Right lobe of liver (tissue), 6 donors: ENCODE results near the gene CTDP1. TPM values are rescaled to one million over a fixed set of nuclear protein-coding genes. Genes with fewer than 3 reads are reported as not detected.

ENCODE experiments used
- ATAC-seq, 4 donors: fragments of 200-7000 bp; cut with Tn5 transposase; one replicate each; pipeline ENCODE4 v1.9.1; 2020; ENCODE audit warnings: mild to moderate bottlenecking in 4 of 4, moderate library complexity in 4 of 4
- DNase-seq, 3 donors: peaks; one replicate each; pipeline ENCODE4 v3.0.0-alpha.2; 2020
- H3K27ac ChIP-seq, 3 donors: fragments of 200-600 bp; one replicate each; pipeline ENCODE4 v1.8.0; 2022
- H3K27me3 ChIP-seq, 2 donors: fragments of 200-600 bp; one replicate each; pipeline ENCODE4 v1.8.0; 2022
- H3K36me3 ChIP-seq, 4 donors: fragments of 200-600 bp; sonication (generic) in 1 of 4; one replicate each; pipeline versions ENCODE4 v1.5.1 to v1.8.0; 2017 to 2022; ENCODE audit warnings: control low read depth in 1 of 4
- H3K4me1 ChIP-seq, 4 donors: fragments of 200-600 bp; sonication (generic) in 1 of 4; one replicate each; pipeline versions ENCODE4 v1.5.1 to v1.8.0; 2017 to 2022; ENCODE audit warnings: control low read depth in 1 of 4
- H3K4me3 ChIP-seq, 3 donors: fragments of 200-600 bp; one replicate each; pipeline ENCODE4 v1.8.0; 2022
- H3K9me3 ChIP-seq, 4 donors: fragments of 200-600 bp; sonication (generic) in 1 of 4; one replicate each; pipeline versions ENCODE4 v1.5.1 to v1.8.0; 2017 to 2022; ENCODE audit warnings: control low read depth in 1 of 4
- POLR2A ChIP-seq: fragments of 450-650 bp; IDR thresholded peaks from one replicate; pipeline ENCODE4 v1.6.1; 2017; ENCODE audit warnings: antibody characterized with exemption, mild to moderate bottlenecking
- WGBS: methylation state at CpG from one replicate; pipeline ENCODE4 v1.1.6; 2018; ENCODE audit warnings: low coverage, low lambda C conversion rate; ENCODE audit not compliant: insufficient coverage; ENCODE audit errors: missing lambda C conversion rate; 5-methylcytosine and 5-hydroxymethylcytosine counted together
- intact Hi-C, 2 donors: fragments of 100-400 bp; cut with DNase I; formaldehyde crosslinking; loops; one replicate each; pipeline versions ENCODE4 v1.11.2 to v1.14.1; 2022
- total RNA-seq, 6 experiments: library from RNA; depleted of rRNA in 2 of 6; stranded (reverse); fragments of >200 nt in 2 of 6; fragmentation: NEBNext Ultra II Directional in 3 of 6; extraction: Animal tissue kit (Norgen Biotek cat#: 25700) in 3 of 6; gene quantifications; one replicate each; pipeline versions ENCODE4 v1.1.0 to v1.2.4, GENCODE V29; 2016 to 2023
- TF ChIP-seq, protein P1 (sequence below), 4 donors: fragments of 200-600 bp in 3 of 4; fragments of 450-650 bp in 1 of 4; IDR thresholded peaks; one replicate each; pipeline versions ENCODE4 v1.5.1 to v1.8.0; 2016 to 2022; ENCODE audit warnings: antibody characterized with exemption in 4 of 4, mild to moderate bottlenecking in 2 of 4
- donor health status: DM: no; HTN: yes; CAD: no.
- donor health status: DM: no; HTN: no; CAD: no.
- donor health status: DM: no; HTN: no; CAD: no.
- donor health status: DM: no; HTN: yes; CAD: no.
- donor health status: DM: no; HTN: yes; CAD: no.

Gene CTDP1
- total RNA-seq, 6 experiments from 2014 or later, result 7.5 to 10.4 (median 8.2) TPM

DNA sequence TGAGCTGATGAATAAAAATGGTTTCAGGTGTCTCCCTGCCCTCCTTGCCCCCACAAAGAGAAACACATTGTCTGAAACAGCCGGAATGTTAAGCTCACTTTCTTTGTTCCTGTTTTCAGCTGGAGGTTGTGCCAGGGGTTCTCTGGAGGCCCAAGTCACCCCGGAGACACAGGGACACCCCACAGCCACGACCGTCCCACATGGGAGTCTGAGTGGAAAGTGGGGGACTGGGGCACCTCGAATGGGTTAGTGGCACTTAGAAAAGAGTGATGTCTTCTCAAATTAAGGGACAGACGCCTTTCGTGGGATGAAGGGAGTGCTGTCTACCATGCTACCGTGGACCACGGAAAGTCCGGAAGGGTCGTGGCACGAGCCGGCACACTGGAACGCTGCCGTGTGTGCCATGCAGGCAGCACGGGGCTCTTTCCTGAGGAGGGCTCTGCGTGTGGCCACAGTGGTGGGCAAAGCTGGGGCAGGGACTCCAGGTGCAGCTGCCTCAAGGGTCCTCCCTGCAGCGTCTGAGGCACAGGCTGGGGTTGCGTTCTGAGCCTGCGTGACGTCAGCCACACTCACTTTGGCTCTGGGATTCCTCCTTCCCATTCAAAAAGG lies 39.4 kb upstream of the CTDP1 start:
- 63% methylated on average over 5 of the region's 21 CpGs for WGBS
- no peak overlapping the region for H3K4me3 ChIP-seq
- no peaks in the 10 kb centered on the region for H3K9me3 ChIP-seq
- no peak for TF ChIP-seq POLR2A
- TF ChIP-seq, protein P1, sequence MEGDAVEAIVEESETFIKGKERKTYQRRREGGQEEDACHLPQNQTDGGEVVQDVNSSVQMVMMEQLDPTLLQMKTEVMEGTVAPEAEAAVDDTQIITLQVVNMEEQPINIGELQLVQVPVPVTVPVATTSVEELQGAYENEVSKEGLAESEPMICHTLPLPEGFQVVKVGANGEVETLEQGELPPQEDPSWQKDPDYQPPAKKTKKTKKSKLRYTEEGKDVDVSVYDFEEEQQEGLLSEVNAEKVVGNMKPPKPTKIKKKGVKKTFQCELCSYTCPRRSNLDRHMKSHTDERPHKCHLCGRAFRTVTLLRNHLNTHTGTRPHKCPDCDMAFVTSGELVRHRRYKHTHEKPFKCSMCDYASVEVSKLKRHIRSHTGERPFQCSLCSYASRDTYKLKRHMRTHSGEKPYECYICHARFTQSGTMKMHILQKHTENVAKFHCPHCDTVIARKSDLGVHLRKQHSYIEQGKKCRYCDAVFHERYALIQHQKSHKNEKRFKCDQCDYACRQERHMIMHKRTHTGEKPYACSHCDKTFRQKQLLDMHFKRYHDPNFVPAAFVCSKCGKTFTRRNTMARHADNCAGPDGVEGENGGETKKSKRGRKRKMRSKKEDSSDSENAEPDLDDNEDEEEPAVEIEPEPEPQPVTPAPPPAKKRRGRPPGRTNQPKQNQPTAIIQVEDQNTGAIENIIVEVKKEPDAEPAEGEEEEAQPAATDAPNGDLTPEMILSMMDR (IDR thresholded peaks at IDR 0.05), result no peak
- DNase-seq, result no peak
- no peak for ATAC-seq
- H3K27ac ChIP-seq, result no peak overlapping the region
- no peaks in the 10 kb centered on the region for H3K27me3 ChIP-seq
- no peaks in the 10 kb centered on the region for H3K36me3 ChIP-seq
- no peaks in the 10 kb centered on the region for H3K4me1 ChIP-seq
- intact Hi-C loops, result loop anchor here (5.0 kb wide), 2 partner anchors 258 to 263 kb away; no protein-coding TSS in a partner anchor

DNA sequence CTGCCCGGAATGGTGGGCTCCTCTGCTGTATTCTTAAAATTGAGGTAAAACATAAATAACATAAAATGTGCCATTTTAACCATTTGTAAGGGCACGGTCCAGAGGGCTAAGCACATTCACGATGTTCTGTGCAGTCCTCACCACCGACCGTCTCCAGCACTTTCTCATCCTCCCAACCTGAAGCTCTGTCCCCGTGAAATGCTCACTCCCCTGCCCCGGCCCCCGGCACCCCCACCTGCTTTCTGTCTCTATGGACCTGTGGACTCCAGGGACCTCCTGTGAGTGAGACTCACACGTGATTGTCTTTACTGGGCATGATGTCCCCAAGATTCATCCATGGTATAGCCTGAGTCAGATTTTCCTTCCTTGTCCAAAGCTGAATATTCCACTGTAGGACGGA lies 38.7 kb upstream of the CTDP1 start:
- Histone ChIP-seq H3K36me3 (no peaks in the 10 kb centered on the region), H3K4me3 (no peak overlapping the region), H3K27me3 (no peaks in the 10 kb centered on the region), H3K4me1 (no peaks in the 10 kb centered on the region), H3K9me3 (no peaks in the 10 kb centered on the region), H3K27ac (no peak overlapping the region)
- ATAC-seq (no peak), DNase-seq (no peak)
- intact Hi-C loops, result loop anchor here (5.0 kb wide), 2 partner anchors 259 to 264 kb away; no protein-coding TSS in a partner anchor
- 64% methylated on average over 6 of the region's 10 CpGs for WGBS
- no peak for TF ChIP-seq POLR2A
- TF ChIP-seq, protein P1 (IDR thresholded peaks at IDR 0.05), result no peak

DNA sequence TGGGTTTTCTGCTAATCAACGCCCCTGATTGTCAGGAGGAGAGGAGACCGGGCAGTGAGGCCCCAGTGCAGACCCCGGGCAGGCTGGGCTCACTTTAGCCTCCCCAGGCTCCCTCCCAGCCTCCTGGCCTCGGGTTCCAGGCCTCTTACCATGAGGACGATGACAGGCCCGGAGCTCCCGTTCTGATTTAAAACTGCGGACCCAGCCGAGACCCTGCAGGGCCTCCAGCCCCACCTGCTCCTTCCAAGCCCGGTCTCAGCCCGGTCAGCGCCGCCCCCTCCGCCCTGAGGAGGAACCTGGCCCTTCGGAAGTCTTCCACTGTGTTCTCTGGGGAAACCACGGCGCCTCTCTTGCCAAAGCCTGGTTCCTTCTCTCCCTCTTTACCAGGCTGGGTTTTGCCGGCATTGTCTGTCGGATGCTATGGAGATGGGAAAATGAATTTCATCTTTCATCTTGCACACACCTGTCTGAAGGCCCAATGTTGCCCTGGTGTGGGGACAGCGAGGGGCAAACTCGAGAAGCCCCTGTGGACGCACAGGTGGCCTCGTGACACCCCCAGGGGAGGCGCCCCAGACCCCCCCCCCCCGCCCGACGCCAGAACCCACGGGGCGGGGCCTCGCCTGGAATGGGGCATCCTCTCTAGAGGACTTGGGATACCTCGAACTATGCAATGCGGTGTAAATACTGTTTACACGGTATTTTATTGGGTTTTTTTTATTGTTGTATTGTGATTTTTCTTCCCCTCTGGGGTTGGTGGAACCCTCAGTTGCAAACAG lies 37.7 kb upstream of the CTDP1 start:
- H3K36me3 ChIP-seq, result no peaks in the 10 kb centered on the region
- 51% methylated on average over 6 of the region's 33 CpGs for WGBS
- intact Hi-C loops, result loop anchor here (5.0 kb wide), 2 partner anchors 260 to 265 kb away; no protein-coding TSS in a partner anchor
- no peak overlapping the region for H3K27ac ChIP-seq
- no peaks in the 10 kb centered on the region for H3K4me1 ChIP-seq
- H3K9me3 ChIP-seq, result no peaks in the 10 kb centered on the region
- no peak for DNase-seq
- no peak overlapping the region for H3K4me3 ChIP-seq
- H3K27me3 ChIP-seq, result no peaks in the 10 kb centered on the region
- ATAC-seq, result no peak
- TF ChIP-seq POLR2A, result no peak
- TF ChIP-seq, protein P1 (IDR thresholded peaks at IDR 0.05), result no peak

DNA sequence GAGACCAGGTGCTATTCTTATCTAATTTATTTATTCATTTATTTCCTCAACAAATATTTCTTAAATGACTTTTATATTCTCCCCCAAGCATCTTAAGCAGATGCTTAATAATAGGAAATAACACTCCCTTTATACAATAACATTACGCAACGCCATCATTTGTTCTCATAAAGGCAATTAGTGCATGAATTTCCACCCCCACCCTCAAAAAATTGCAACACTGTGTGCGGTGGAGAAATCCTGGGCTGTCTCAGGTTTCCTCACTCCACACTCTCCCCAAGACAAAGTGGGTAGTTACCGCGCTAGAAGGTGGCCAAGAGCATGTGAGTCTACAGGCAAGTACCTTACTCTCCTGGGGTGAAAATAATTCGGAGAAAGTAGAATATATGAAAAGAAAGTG lies 37.0 kb upstream of the CTDP1 start:
- Histone ChIP-seq H3K9me3 (no peaks in the 10 kb centered on the region), H3K4me1 (no peaks in the 10 kb centered on the region), H3K36me3 (no peaks in the 10 kb centered on the region), H3K4me3 (no peak overlapping the region), H3K27me3 (no peaks in the 10 kb centered on the region), H3K27ac (no peak overlapping the region)
- intact Hi-C loops, result loop anchor here (5.0 kb wide), 2 partner anchors 260 to 265 kb away; no protein-coding TSS in a partner anchor
- 74% methylated on average over 6 of the region's 6 CpGs for WGBS
- ATAC-seq (no peak), DNase-seq (no peak)
- no peak for TF ChIP-seq POLR2A
- TF ChIP-seq, protein P1 (IDR thresholded peaks at IDR 0.05), result no peak
